Stomach smooth muscle (tissue), 2 donors: ENCODE results near the gene CEP131.

Experiments
- H3K27ac ChIP-seq: one replicate; pipeline ENCODE4 v1.7.0; 2013; ENCODE audit warnings: mild to moderate bottlenecking, low read length, inconsistent platforms
- H3K27me3 ChIP-seq, 2 donors: one replicate each; pipeline ENCODE4 v1.7.0; 2013; ENCODE audit warnings: low read length in 2 of 2; ENCODE audit not compliant: insufficient read depth in 2 of 2, control insufficient read depth in 1 of 2
- H3K36me3 ChIP-seq, 2 donors: one replicate each; pipeline ENCODE4 v1.7.0; 2013; ENCODE audit warnings: low read length in 2 of 2; ENCODE audit not compliant: control insufficient read depth in 2 of 2, insufficient read depth in 2 of 2
- H3K4me1 ChIP-seq: one replicate; pipeline ENCODE4 v1.7.0; 2013; ENCODE audit warnings: low read length; ENCODE audit not compliant: control insufficient read depth, insufficient read depth
- H3K4me3 ChIP-seq, 2 donors: one replicate each; pipeline ENCODE4 v1.7.0; 2013; ENCODE audit warnings: low read length in 2 of 2
- H3K9ac ChIP-seq, 2 donors: one replicate each; pipeline ENCODE4 v1.7.0; 2013; ENCODE audit warnings: low read length in 2 of 2, mild to moderate bottlenecking in 1 of 2
- H3K9me3 ChIP-seq, 2 donors: one replicate each; pipeline ENCODE4 v1.7.0; 2013; ENCODE audit warnings: low read length in 2 of 2; ENCODE audit not compliant: control insufficient read depth in 2 of 2
- donor health status: healthy.
- donor health status: Pancreatic carcinoma.

The CEP131 gene

GRCh38 chr17:81191646-81192045 is 31.1 kb downstream of the CEP131 start:
- Histone ChIP-seq H3K9ac (no peak overlapping the region), H3K4me3 (no peak overlapping the region)

GRCh38 chr17:81191116-81191515 is 31.6 kb downstream of the CEP131 start:
- Histone ChIP-seq H3K9ac (no peak overlapping the region), H3K27ac (no peak overlapping the region), H3K4me1 (peaks cover 15% of the 10 kb centered on the region), H3K36me3 (no peaks in the 10 kb centered on the region), H3K9me3 (no peaks in the 10 kb centered on the region), H3K4me3 (no peak overlapping the region), H3K27me3 (no peaks in the 10 kb centered on the region)

More at GRCh38 chr17:81191646-81192045, 31.1 kb downstream of the CEP131 start:
- H3K36me3 ChIP-seq, result no peaks in the 10 kb centered on the region
- H3K27me3 ChIP-seq, result no peaks in the 10 kb centered on the region
- H3K4me1 ChIP-seq, result peaks cover 16% of the 10 kb centered on the region
- no peaks in the 10 kb centered on the region for H3K9me3 ChIP-seq
- no peak overlapping the region for H3K27ac ChIP-seq

DNA sequence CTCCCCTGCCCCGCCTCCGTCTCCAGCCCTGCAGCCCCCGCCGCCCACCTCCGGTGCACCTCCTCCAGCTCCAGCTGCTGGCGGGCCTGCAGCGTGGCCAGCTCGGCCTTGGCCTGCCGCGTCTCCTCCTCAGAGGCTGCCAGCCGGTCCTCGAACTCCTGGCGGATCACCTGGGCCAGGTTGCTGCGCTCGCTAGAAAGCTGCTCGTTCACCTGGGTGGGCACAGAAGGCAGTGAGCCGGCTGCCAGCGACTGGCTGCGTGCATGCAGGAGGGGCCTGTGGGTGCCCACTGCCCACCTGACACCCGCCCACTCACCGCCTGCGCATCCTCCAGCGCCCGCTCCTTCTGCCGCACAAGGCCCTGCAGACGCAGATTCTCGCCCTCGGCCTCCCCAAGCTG is 32.2 kb downstream of the CEP131 start:
- Histone ChIP-seq H3K4me1 (peaks cover 10% of the 10 kb centered on the region), H3K36me3 (no peaks in the 10 kb centered on the region), H3K27ac (no peak overlapping the region), H3K27me3 (no peaks in the 10 kb centered on the region), H3K9me3 (no peaks in the 10 kb centered on the region), H3K9ac (no peak overlapping the region), H3K4me3 (no peak overlapping the region)

GRCh38 chr17:81189670-81190530 is 32.9 kb downstream of the CEP131 start:
- H3K9ac ChIP-seq, result no peak overlapping the region

DNA sequence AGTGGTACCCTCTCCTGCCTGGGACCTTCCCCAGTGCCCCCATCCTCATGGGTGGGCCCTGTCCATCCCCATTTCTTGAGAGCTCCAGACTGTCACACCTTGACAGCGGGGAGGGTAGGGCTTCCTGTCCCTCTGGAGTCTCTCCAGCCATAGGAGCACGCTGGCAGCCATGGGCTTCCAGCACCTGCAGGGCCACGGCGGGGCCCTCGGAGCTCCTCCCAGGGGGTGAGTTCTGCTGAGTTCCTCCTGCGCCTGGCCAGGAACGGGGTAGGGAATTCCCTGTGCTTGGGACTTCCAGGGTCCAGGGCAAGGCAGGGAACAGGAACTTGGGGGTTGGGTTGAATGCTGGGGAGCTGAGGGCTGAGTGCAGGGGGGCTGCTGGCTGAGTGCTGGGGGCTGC is 33.7 kb downstream of the CEP131 start:
- Histone ChIP-seq H3K4me3 (no peak overlapping the region), H3K36me3 (no peaks in the 10 kb centered on the region), H3K4me1 (peaks cover under 1% of the 10 kb centered on the region), H3K27ac (no peak overlapping the region), H3K9ac (no peak overlapping the region), H3K27me3 (no peaks in the 10 kb centered on the region), H3K9me3 (no peaks in the 10 kb centered on the region)

More at GRCh38 chr17:81189670-81190530, 32.9 kb downstream of the CEP131 start:
- Histone ChIP-seq H3K4me3 (no peak overlapping the region), H3K4me1 (peaks cover 3% of the 10 kb centered on the region), H3K9me3 (no peaks in the 10 kb centered on the region), H3K27me3 (no peaks in the 10 kb centered on the region), H3K36me3 (no peaks in the 10 kb centered on the region), H3K27ac (no peak overlapping the region)

DNA sequence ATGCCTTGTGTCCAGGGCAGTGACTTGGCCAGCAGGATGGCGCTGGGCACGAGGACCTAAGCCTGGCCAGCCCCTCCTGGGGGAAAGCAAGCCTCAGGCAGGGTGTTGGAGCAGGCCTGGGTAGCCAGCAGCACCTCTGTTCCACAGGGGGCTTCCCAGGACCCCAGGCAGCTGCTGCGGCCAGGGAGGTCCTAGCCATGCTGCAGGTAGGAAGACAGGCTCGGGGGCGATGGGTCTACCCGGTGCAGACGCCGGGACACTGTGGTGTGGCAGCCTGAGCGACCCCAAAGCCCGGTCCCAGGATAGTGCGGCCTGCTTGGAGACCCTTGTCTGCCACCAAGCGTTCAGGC is 34.3 kb downstream of the CEP131 start:
- peaks cover 0 to 3% of the 10 kb centered on the region in 2 donors for H3K27me3 ChIP-seq
- H3K9ac ChIP-seq, result no peak overlapping the region
- no peaks in the 10 kb centered on the region for H3K36me3 ChIP-seq
- no peak overlapping the region for H3K27ac ChIP-seq
- no peak overlapping the region for H3K4me3 ChIP-seq
- H3K4me1 ChIP-seq, result no peaks in the 10 kb centered on the region
- H3K9me3 ChIP-seq, result no peaks in the 10 kb centered on the region

GRCh38 chr17:81187586-81188490 is 34.9 kb downstream of the CEP131 start:
- no peaks in the 10 kb centered on the region for H3K36me3 ChIP-seq
- H3K27ac ChIP-seq, result no peak overlapping the region
- peaks cover 0 to 3% of the 10 kb centered on the region in 2 donors for H3K27me3 ChIP-seq
- no peaks in the 10 kb centered on the region for H3K9me3 ChIP-seq
- H3K4me3 ChIP-seq, result no peak overlapping the region
- no peak overlapping the region for H3K9ac ChIP-seq
- no peaks in the 10 kb centered on the region for H3K4me1 ChIP-seq

- Histone ChIP-seq H3K9me3 (no peaks in the 10 kb centered on the region), H3K9ac (no peak overlapping the region), H3K27ac (no peak overlapping the region), H3K36me3 (no peaks in the 10 kb centered on the region), H3K4me1 (no peaks in the 10 kb centered on the region), H3K27me3 (peaks cover 0 to 3% of the 10 kb centered on the region in 2 donors), H3K4me3 (no peak overlapping the region)
Observed at GRCh38 chr17:81187120-81187519, 35.6 kb downstream of the CEP131 start.

GRCh38 chr17:81186203-81186602 is 36.6 kb downstream of the CEP131 start:
- Histone ChIP-seq H3K27me3 (peaks cover 0 to 3% of the 10 kb centered on the region in 2 donors), H3K27ac (no peak overlapping the region), H3K4me3 (no peak overlapping the region), H3K4me1 (no peaks in the 10 kb centered on the region), H3K9ac (no peak overlapping the region), H3K36me3 (no peaks in the 10 kb centered on the region), H3K9me3 (no peaks in the 10 kb centered on the region)

DNA sequence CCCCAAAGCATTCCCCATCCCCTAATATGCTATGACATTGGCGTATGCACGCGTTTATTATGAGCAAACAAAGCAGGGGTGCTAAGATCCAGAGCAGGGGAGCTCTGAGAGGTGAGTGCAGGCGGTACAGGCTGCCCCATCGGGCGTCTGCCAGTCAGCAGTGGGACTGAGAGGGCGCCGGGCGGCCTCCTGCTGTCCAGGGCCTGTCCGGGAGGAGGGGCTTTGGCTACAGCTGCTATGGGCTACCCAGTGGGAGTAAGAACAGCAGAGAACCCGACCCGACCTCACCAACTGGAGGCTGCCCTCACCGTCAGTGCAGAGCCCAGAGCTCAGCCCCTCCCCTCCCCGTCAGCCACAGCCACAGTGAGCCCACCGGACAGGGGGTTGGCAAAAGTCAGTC is 38.2 kb downstream of the CEP131 start:
- no peaks in the 10 kb centered on the region for H3K4me1 ChIP-seq
- H3K9ac ChIP-seq, result no peak overlapping the region
- H3K27me3 ChIP-seq, result peaks cover 0 to 3% of the 10 kb centered on the region in 2 donors
- no peak overlapping the region for H3K27ac ChIP-seq
- H3K36me3 ChIP-seq, result no peaks in the 10 kb centered on the region
- H3K9me3 ChIP-seq, result no peaks in the 10 kb centered on the region
- H3K4me3 ChIP-seq, result no peak overlapping the region
